Mesodermal cell (in vitro differentiated cells): ENCODE data around the gene C1orf174.

ENCODE experiments used
- H3K27ac ChIP-seq: 2 replicates; pipeline ENCODE4 v1.7.0; 2013; ENCODE audit warnings: mild to moderate bottlenecking, low read depth, low read length, moderate library complexity; ENCODE audit not compliant: severe bottlenecking
- H3K36me3 ChIP-seq: 2 replicates; pipeline ENCODE4 v1.7.1; 2013; ENCODE audit warnings: mild to moderate bottlenecking, low read length, moderate library complexity; ENCODE audit not compliant: control insufficient read depth, insufficient read depth
- H3K4me1 ChIP-seq: one replicate; pipeline ENCODE4 v1.7.1; 2013; ENCODE audit warnings: mild to moderate bottlenecking, low read length; ENCODE audit not compliant: insufficient read depth, control insufficient read depth, poor library complexity, severe bottlenecking
- H3K4me3 ChIP-seq: 2 replicates; pipeline ENCODE4 v1.7.0; 2013; ENCODE audit warnings: low read length, control low read depth, mild to moderate bottlenecking; ENCODE audit not compliant: insufficient read depth, poor library complexity, severe bottlenecking; ENCODE audit errors: extremely low read depth
- H3K9me3 ChIP-seq: 2 replicates; pipeline ENCODE4 v1.7.1; 2013; ENCODE audit warnings: mild to moderate bottlenecking, low read length, moderate library complexity; ENCODE audit not compliant: control insufficient read depth
- WGBS, 2 experiments: methylation state at CpG; one replicate each; pipeline ENCODE4 v1.1.5; 2013; ENCODE audit warnings: missing lambda C conversion rate in 2 of 2; ENCODE audit not compliant: insufficient coverage in 2 of 2; 5-methylcytosine and 5-hydroxymethylcytosine counted together

The C1orf174 gene

DNA sequence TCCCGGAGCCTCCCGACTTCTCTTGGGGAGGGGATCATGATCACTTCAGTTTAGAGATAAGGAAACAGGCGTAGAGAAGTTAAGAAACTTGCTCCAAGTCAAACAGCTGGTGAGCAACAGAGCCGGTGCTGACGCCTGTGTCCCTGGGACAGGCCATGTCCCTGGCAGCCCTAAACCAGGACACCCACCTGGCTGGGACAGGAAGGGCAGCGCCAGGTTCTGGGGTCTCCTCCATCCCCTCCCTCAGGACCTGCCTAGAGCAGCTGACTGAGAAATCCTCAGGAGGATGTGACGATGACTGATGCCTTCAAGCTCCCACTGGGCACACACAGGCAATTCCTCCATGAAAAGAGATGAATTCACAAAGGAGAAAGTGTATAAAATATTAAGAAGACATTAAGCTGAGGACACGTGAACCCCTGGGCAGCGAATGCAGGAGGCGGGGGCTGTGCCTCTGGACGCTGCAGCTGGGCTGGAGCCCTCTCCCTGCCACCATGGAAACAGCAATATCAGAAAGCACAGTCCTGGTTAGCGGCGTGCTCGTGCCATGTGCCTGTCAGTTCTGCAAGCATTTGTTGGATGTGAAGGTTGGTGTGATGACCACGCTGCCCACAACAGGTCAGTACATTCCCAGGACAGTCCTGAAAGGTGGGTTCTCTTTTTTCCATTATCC, 40.1 kb upstream of the C1orf174 start:
- Histone ChIP-seq H3K4me3 (no peak overlapping the region), H3K27ac (no peak overlapping the region), H3K9me3 (no peaks in the 10 kb centered on the region), H3K36me3 (no peaks in the 10 kb centered on the region), H3K4me1 (no peaks in the 10 kb centered on the region)
- 74 to 82% methylated on average over 7 to 9 of the region's 15 CpGs for WGBS, 2 experiments

DNA sequence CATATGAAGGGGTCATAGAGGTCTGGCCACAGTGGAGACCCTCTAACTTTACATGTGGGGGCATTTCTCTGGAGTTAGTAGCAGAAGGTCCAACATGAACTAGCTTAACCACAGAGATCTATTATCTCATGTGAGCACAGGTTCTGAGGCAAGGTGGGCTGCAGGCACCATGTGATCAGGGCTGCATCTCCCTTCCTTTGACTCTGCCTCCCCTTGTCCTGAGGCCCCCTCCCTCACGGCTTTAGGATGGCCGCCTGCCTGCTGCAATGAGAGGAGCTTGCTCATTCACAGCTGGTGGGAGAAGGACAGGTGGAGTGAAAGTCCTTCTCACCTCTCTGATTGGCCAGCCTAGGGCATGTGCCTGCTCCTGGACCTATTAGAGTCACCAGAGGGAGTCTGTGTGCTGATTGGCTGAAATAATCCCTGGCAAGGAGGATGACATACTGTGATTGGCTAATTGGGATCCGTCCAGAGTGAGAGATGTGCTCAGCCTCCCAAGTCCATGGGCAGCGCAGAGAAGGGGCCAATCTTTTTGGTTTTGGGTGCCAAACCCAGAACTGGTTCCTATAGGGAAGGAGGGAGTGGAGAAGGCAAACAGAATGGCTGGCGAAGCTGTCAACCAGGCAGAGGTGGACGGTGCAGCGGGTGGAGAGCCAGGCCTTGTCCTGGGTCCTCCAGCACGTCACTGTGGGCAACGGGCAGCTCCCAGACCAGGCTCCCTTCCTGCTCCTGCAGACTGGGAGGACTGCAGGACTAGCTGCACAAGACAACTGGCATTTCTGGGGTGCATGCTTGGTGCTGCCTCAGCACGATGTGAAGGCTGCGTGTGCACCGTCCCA, 39.4 kb upstream of the C1orf174 start:
- H3K36me3 ChIP-seq, result no peaks in the 10 kb centered on the region
- H3K9me3 ChIP-seq, result no peaks in the 10 kb centered on the region
- no peaks in the 10 kb centered on the region for H3K4me1 ChIP-seq
- H3K4me3 ChIP-seq, result no peak overlapping the region
- WGBS, 2 experiments, result 93 to 95% methylated on average over 10 of the region's 12 CpGs
- no peak overlapping the region for H3K27ac ChIP-seq

DNA sequence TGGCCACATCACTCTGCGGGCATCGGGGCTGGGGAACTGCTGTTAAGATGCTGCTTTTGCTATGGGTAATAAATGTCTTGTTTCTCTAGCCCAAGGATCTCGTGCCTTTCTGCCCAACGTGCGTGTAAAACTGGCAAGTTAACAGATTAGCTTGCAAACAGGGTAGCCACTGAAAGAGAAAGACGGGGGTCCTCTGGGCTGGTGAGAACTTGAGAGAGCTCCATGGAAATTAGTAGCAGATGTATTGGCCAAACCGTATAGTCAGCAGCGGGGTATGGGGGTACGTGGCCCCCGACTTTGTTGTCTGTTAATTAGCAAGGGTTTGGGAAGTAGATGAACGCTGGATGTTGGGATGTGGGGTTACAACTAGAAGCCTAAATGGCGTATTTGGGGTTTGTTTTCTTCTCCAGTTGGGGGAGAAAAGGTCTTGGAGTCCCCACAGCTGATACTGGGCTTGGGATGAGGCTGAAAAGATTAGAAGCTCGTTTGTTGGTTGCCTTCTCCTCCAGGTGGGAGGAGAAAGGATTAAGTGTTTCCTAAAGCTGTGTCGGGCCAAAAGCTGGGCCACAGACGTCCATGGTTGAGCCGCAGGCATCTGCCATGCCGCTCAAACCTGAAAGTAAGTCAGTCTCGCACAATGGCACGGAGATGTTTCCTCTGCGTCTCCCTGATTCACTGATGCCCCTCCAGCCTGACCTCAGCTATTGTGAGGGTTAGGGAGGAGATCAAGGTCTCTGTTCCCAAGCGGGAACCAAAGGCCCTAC, 32.3 kb upstream of the C1orf174 start:
- H3K4me3 ChIP-seq, result no peak overlapping the region
- H3K36me3 ChIP-seq, result no peaks in the 10 kb centered on the region
- peaks cover 3% of the 10 kb centered on the region for H3K4me1 ChIP-seq
- H3K9me3 ChIP-seq, result no peaks in the 10 kb centered on the region
- no peak overlapping the region for H3K27ac ChIP-seq
- WGBS, 2 experiments, result 83 to 84% methylated on average over 16 to 20 of the region's 21 CpGs

DNA sequence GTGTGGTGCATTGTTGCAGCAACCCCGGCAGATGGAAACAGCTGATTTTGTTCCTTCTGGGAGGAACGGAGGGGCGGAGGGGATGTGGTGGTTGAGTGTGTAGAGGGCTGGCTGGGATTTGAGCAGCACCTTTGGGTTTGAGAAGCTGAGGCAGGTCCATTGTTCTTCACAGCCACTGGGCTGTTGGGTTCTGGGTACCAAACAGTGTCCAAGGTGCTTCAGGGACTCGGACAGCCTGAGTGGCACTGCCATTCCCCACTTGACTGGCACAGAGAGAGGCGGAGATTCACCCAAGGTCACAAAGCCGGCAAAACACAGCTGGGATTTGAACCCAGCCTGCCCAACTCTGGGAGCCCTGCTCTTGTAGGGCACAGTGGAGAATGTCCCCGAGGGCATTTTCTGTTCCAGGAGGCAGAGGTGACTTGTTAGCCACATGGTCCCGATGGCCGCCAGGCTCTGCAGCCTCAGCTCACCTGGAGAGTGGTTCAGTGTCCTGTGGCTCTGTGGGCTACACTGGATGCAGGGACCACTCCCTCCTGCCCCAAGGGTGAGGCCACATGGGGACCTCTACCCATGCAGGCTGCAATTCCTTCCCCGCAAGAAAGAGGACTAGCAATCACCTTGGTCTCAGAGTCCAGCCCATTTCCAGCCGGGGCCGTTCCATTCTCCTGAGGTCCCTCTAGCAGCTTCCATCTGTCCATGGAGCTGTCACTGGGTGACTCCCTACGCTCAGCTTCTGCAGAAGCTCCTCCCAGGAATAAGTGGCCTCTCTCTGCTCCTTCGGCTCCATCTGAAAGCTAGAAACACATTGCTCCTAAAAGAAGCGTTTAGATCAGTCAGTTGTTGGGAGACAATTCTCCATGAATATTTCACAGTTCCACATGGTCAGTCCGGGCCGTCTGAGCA, 31.2 kb upstream of the C1orf174 start:
- Histone ChIP-seq H3K36me3 (no peaks in the 10 kb centered on the region), H3K4me1 (peaks cover 3% of the 10 kb centered on the region), H3K27ac (no peak overlapping the region), H3K9me3 (no peaks in the 10 kb centered on the region), H3K4me3 (no peak overlapping the region)
- 84 to 91% methylated on average over 14 to 17 of the region's 17 CpGs for WGBS, 2 experiments

DNA sequence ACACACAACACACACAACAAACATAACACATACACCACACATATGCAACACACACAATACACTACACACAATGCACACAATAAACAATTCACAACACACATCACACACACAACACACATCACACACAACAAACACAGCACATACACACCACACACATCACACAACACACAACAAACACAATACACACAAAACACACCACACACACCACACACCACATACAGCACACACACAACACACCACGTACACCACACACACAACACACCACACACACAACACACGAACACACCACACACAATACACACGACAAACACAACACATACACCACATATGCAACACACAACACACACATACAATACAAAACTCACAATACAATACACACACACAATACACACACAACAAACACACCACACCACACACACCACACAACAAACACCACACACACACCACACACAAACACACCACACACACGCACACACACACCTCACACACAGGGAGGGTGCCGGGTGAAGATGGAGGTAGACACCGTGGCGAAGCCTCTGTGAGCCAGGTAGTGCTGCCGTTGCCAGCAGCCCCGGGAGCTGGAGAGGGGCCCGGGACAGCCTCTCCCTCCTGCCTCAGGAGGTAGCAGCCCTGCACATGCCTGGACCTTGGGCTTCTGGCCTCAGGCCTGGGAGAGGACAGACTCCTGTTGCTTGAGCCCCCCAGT, 30.4 kb upstream of the C1orf174 start:
- Histone ChIP-seq H3K36me3 (no peaks in the 10 kb centered on the region), H3K9me3 (no peaks in the 10 kb centered on the region), H3K4me1 (peaks cover 3% of the 10 kb centered on the region), H3K4me3 (no peak overlapping the region), H3K27ac (no peak overlapping the region)
- WGBS, 2 experiments, result 86 to 92% methylated on average over 7 to 9 of the region's 10 CpGs

DNA sequence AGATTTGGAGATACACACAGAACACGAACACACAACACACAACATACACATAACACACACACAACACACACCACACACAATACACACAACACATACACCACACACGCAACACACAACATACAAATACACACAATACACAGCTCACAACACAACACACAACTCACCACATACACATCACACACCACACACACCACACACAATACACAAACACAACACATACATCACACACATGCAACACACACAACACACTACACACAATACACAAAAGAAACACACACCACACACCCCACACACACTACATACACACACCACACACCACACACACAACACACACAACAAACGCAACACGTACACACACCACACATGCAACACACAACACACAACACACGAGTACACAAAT, 29.1 kb upstream of the C1orf174 start:
- WGBS, 2 experiments, result 50 to 52% methylated on average over 2 to 5 of the region's 5 CpGs
- Histone ChIP-seq H3K4me1 (peaks cover 3% of the 10 kb centered on the region), H3K27ac (no peak overlapping the region), H3K4me3 (no peak overlapping the region), H3K36me3 (no peaks in the 10 kb centered on the region), H3K9me3 (no peaks in the 10 kb centered on the region)

DNA sequence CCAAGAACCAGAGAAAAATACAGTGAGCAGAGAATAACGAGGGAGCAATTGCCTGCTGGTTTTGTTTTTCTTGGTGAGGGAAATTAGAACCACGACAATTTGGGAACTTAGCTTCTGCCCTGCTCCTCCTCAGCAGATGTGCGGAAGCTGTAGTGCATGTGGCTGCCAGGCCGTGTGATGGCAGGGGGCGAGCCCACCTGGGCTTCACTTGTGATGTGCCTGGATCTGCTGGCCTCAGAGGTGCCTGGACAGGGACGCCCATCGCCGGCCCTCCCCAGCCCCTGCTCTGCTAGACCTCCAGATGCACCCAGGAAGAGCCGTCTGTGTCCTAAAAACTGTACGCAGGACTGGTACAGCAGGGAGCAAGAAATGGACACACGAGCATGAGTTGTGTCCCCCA, 28.5 kb upstream of the C1orf174 start:
- peaks cover 3% of the 10 kb centered on the region for H3K4me1 ChIP-seq
- no peaks in the 10 kb centered on the region for H3K9me3 ChIP-seq
- 67 to 79% methylated on average over 10 of the region's 11 CpGs for WGBS, 2 experiments
- H3K27ac ChIP-seq, result no peak overlapping the region
- H3K4me3 ChIP-seq, result no peak overlapping the region
- no peaks in the 10 kb centered on the region for H3K36me3 ChIP-seq

DNA sequence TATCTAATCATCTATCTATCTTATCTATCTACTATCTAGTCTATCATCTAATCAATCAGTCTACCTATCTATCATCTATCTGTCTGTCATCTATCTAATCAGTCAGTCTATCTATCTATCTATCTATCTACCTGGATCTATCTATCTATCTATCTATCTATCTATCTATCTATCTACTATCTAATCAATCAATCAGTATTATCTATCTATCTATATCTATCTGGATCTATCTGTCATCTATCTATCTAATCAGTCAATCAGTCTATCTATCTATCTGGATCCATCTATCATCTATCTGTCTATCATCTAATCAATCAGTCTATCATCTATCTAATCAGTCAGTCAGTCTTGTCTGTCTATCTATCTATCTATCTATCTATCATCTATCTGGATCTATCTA, 26.9 kb upstream of the C1orf174 start:
- no peaks in the 10 kb centered on the region for H3K9me3 ChIP-seq
- peaks cover 3% of the 10 kb centered on the region for H3K4me1 ChIP-seq
- H3K4me3 ChIP-seq, result no peak overlapping the region
- no peak overlapping the region for H3K27ac ChIP-seq
- no peaks in the 10 kb centered on the region for H3K36me3 ChIP-seq

DNA sequence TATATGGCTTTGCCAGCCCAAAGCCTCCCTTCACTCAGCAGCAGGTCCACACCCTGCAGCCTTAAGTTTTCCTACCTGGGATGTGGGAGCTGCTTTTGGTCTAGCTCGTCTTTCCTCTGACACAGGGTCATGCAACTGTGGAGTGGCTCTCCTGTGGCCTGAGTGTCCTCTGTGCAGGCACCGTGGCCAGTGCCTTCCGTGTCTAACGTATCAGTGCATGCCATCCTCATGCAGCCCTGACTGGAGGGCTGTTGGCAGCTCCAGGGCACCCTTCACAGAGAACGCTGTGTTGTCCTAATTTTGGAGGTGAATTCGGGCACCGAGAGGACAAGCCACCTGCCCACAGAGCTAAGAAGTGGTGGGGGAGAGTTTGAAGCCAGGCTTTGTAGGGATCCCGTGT, 25.7 kb upstream of the C1orf174 start:
- Histone ChIP-seq H3K27ac (no peak overlapping the region), H3K4me3 (no peak overlapping the region), H3K4me1 (no peaks in the 10 kb centered on the region), H3K36me3 (no peaks in the 10 kb centered on the region), H3K9me3 (no peaks in the 10 kb centered on the region)
- WGBS, 2 experiments, result 83 to 86% methylated on average over 6 to 7 of the region's 8 CpGs

DNA sequence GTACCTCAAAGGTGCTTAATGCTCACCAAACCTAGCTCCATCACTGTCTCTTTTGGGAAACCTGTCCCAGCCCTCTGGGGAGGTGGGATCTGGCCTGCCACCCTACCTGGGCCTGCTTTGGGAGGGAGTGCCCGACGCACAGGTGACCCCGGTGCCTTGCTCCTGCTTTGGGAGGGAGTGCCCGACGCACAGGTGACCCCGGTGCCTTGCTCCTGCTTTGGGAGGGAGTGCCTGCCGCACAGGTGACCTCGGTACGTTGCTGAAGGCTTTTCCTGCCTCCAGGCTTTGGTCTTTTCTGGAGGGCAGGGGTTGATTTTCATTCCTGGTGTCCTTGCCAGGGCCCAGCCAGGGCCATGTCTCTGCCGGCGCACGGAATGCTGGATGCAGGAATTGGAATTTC, 25.2 kb upstream of the C1orf174 start:
- Histone ChIP-seq H3K4me3 (no peak overlapping the region), H3K36me3 (no peaks in the 10 kb centered on the region), H3K9me3 (no peaks in the 10 kb centered on the region), H3K4me1 (no peaks in the 10 kb centered on the region), H3K27ac (no peak overlapping the region)
- WGBS, 2 experiments, result 82 to 93% methylated on average over 6 to 7 of the region's 12 CpGs
